Body of pancreas (tissue), 4 donors: Measurements from ENCODE around the gene CCDC107. TPM values are rescaled to one million over a fixed set of nuclear protein-coding genes. Genes with fewer than 3 reads are reported as not detected.
A peak's percentile ranks its signal among the peaks of the same experiment; 100 is the strongest.

Source experiments
- ATAC-seq: fragments of 150-250 bp; one replicate; pipeline ENCODE4 v1.9.1; 2016
- DNase-seq, 4 donors: peaks; one replicate each; pipeline ENCODE4 v3.0.0-alpha.2; 2019
- H3K27ac ChIP-seq, 4 donors: fragments of 200-600 bp; sonication (generic); 1 replicate in 3 of 4; 2 replicates in 1 of 4; pipeline versions ENCODE4 v1.5.1 to v1.6.1; 2016 to 2019; ENCODE audit warnings: mild to moderate bottlenecking in 1 of 4, mixed read lengths in 1 of 4, moderate library complexity in 1 of 4
- H3K27me3 ChIP-seq, 2 donors: fragments of 200-600 bp; sonication (generic); one replicate each; pipeline ENCODE4 v1.6.0; 2016; ENCODE audit warnings: mild to moderate bottlenecking in 1 of 2
- H3K36me3 ChIP-seq, 2 donors: fragments of 200-600 bp; sonication (generic); replicated peaks in 1 of 2; 2 replicates each; pipeline ENCODE4 v1.5.1; 2016; ENCODE audit warnings: low read depth in 2 of 2; ENCODE audit not compliant: insufficient read depth in 1 of 2
- H3K4me1 ChIP-seq: fragments of 200-600 bp; sonication (generic); one replicate; pipeline ENCODE4 v1.6.0; 2016
- H3K4me3 ChIP-seq, 2 donors: fragments of 200-600 bp; sonication (generic); 1 replicate in 1 of 2; 2 replicates in 1 of 2; pipeline ENCODE4 v1.5.1; 2016 to 2019
- H3K9me3 ChIP-seq, 3 donors: fragments of 200-600 bp; sonication (generic); 1 replicate in 2 of 3; 2 replicates in 1 of 3; pipeline ENCODE4 v1.5.1; 2016
- POLR2A ChIP-seq, 3 donors: fragments of 450-650 bp; IDR thresholded peaks; one replicate each; pipeline ENCODE4 v1.6.1; 2016; ENCODE audit warnings: antibody characterized with exemption in 3 of 3, mild to moderate bottlenecking in 2 of 3
- WGBS, 2 donors: methylation state at CpG; one replicate each; pipeline ENCODE4 v1.1.5; 2017; 5-methylcytosine and 5-hydroxymethylcytosine counted together
- intact Hi-C: fragments of 100-400 bp; cut with DNase I; formaldehyde crosslinking; loops from one replicate; pipeline ENCODE4 v1.15.1; 2023
- total RNA-seq, 2 donors: library from RNA; depleted of rRNA; stranded (reverse); fragments of >200 nt; gene quantifications; one replicate each; pipeline ENCODE4 v1.1.0, GENCODE V29; 2016
- TF ChIP-seq, protein P1 (sequence below), 7 experiments: fragments of 450-650 bp in 4 of 7; fragments of 200-600 bp in 3 of 7; sonication (generic) in 3 of 7; IDR thresholded peaks; one replicate each; pipeline ENCODE4 v1.5.1; 2016 to 2019; ENCODE audit warnings: antibody characterized with exemption in 7 of 7

CCDC107 gene
- total RNA-seq, 2 donors from 2014 or later, result 15.8 to 42.2 TPM

DNA sequence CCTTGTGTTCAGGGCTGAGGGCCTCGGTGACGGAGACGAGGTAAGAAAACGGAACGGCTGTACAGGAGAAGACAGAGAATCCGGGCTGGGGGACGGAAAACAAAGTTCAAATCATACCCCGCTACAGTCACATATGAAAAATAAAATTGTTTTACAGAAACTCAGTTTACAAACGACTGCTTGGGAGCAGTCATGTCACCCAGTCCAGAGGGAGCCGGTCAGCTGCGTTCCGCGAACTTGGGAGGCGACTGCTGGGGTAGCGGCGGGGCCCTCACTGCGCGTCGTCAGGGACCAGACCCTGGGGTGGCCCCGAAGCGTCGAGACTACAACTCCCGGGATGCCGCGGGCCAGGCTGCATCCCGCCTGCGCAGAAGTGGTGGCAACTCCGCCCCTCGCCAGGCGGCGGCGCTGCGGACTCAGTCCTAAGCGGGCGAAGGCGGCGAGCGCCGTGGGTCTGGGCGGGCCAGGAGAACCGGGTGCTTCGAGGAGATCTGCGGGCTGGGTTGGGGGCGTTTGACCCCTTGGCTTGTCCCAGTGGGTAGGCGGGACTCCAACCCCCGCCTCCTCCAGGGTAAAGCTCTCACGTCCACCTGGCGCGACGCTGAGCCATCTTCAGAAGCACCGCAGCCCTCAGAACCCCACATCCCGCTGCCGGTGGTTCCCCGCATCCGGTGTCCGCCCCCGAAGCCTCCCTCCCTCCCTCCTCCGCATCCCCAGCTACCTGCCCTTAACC, 11.4 kb upstream of the CCDC107 start:
- Histone ChIP-seq H3K9me3 (no peaks in the 10 kb centered on the region), H3K4me3 (peak overlapping the region; percentile 44 to 58), H3K27me3 (no peaks in the 10 kb centered on the region), H3K4me1 (peaks cover 11% of the 10 kb centered on the region), H3K27ac (peak overlapping the region; percentile 68 to 94 (median 78)), H3K36me3 (no peaks in the 10 kb centered on the region)
- ATAC-seq, result peak; percentile 98
- 0 to 1% methylated on average over 19 to 58 of the region's 58 CpGs for WGBS, 2 donors
- TF ChIP-seq POLR2A (IDR thresholded peaks at IDR 0.05), result peak; percentile 73 to 94 (median 93)
- TF ChIP-seq, protein P1, sequence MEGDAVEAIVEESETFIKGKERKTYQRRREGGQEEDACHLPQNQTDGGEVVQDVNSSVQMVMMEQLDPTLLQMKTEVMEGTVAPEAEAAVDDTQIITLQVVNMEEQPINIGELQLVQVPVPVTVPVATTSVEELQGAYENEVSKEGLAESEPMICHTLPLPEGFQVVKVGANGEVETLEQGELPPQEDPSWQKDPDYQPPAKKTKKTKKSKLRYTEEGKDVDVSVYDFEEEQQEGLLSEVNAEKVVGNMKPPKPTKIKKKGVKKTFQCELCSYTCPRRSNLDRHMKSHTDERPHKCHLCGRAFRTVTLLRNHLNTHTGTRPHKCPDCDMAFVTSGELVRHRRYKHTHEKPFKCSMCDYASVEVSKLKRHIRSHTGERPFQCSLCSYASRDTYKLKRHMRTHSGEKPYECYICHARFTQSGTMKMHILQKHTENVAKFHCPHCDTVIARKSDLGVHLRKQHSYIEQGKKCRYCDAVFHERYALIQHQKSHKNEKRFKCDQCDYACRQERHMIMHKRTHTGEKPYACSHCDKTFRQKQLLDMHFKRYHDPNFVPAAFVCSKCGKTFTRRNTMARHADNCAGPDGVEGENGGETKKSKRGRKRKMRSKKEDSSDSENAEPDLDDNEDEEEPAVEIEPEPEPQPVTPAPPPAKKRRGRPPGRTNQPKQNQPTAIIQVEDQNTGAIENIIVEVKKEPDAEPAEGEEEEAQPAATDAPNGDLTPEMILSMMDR (IDR thresholded peaks at IDR 0.05), result peak; percentile 82 to 99 (median 98)
- intact Hi-C loops, result no loop called here
- DNase-seq, result peak; percentile 93 to 94 (median 94)

DNA sequence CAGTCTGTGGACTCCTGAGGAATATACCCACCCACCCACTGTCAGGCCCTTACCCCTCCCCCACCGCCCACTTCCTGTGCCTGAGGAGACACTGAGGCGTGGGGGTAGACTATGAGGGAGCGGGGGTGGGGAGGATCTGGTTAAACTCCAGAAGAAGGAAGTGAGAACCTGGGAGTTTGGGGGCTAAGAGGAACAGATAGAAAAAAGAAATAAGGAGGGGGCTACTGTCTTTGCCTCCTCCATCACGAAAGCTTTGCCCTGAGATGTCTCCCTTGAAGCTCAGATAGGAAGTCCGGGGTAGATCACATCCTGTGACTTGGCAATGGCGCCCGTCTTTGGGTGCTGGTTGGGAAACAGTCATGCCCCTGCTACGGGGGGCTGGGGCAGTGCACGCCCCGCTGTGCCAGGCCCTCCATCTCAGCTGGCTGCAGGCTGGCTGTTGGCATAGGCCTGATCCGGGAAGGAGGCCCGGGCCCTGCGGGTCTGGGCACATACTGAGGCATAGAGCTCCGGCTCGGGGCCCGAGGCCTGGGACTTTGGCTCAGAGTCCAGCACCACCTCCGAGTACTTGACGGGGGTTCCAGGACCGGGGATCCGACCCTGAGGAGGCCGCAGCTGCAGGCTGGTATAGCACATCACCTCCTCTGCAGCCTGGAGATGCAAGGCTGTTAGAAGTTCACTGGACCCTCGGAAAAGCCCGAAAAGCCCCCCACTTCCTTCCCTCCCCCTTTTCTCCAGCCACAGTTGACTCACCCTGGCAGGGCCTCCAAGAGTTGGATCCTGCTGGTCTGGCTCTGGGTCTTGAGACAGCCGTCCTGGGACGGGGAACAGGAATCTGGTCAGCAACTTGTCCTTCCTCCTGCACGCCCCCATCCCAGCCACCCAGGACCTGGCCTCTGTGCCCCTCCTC, 8.4 kb upstream of the CCDC107 start:
- no peak for TF ChIP-seq POLR2A (IDR thresholded peaks at IDR 0.05)
- TF ChIP-seq, protein P1 (IDR thresholded peaks at IDR 0.05), result no peak
- H3K27me3 ChIP-seq, result no peaks in the 10 kb centered on the region
- WGBS, 2 donors, result 76 to 82% methylated on average over 10 to 26 of the region's 26 CpGs
- no peaks in the 10 kb centered on the region for H3K9me3 ChIP-seq
- intact Hi-C loops, result loop anchor here (5.0 kb wide), 1 partner anchor 83 kb away; the partner anchor contains the start of genes CREB3 and TLN1
- no peak for DNase-seq
- H3K4me1 ChIP-seq, result peaks cover 16% of the 10 kb centered on the region
- H3K4me3 ChIP-seq, result no peak overlapping the region
- H3K27ac ChIP-seq, result no peak overlapping the region
- ATAC-seq, result no peak
- no peaks in the 10 kb centered on the region for H3K36me3 ChIP-seq

DNA sequence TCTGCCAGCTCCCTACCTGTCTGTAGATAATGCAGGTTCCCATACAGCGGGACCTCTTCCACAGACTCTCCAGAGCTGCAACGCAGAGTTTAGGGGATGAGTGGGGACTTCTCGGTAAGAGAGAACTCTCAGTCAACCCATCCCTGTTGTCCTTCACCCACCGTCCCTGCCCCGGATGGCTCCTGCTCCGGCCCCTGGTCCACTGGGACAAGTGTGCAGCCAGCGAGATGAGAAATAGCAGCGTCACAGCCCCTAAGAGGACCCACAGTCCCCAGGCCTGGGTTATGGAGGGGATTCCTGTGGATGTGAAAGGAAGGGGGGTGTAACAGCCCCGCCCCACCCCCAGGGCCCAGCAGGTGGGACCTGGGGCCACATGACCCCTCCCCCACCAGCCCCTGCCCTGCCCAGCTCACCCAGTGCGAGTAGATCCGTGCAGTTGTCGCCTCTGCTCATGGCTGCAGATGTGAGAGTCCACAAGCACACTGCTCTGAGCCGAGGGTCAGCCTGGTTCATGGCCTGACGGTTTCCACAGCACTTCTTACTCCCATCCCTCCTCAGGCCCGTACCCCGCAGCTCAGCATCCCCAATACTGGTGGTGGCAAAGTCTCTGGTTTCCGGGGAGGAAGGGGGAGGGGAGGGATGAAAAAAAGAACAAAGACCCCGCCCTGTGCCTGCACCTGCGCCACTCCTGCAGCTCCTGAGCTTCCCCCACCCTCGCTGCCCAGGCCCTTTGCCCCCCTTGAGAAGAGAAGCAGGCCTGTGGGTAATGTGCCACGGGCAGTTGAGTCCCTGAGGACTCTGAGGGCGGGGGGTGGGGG, 7.5 kb upstream of the CCDC107 start, which contains the start of gene SIT1:
Gene SIT1, minus strand, starts transcription at position 591 of the 818 bp plus-strand sequence. Its CDS starts 78 bp downstream, at position 513.
- H3K27me3 ChIP-seq, result no peaks in the 10 kb centered on the region
- H3K27ac ChIP-seq, result no peak within 1 kb of the TSS
- DNase-seq (peak in 1 of 4 donors; percentile 12), ATAC-seq (no peak)
- TF ChIP-seq POLR2A (IDR thresholded peaks at IDR 0.05), result no peak
- TF ChIP-seq, protein P1 (IDR thresholded peaks at IDR 0.05), result no peak
- WGBS, 2 donors, result 75 to 83% methylated on average over 12 to 22 of the region's 22 CpGs
- H3K9me3 ChIP-seq, result no peaks in the 10 kb centered on the region
- intact Hi-C loops, result loop anchor here (5.0 kb wide), 1 partner anchor 82 kb away; the partner anchor contains the start of genes CREB3 and TLN1
- no peak within 1 kb of the TSS for H3K4me3 ChIP-seq
- no peaks in the 10 kb centered on the region for H3K36me3 ChIP-seq
- peaks cover 16% of the 10 kb centered on the region for H3K4me1 ChIP-seq
